ENCODE measurements around the gene ATAD2B.

The ATAD2B gene

DNA sequence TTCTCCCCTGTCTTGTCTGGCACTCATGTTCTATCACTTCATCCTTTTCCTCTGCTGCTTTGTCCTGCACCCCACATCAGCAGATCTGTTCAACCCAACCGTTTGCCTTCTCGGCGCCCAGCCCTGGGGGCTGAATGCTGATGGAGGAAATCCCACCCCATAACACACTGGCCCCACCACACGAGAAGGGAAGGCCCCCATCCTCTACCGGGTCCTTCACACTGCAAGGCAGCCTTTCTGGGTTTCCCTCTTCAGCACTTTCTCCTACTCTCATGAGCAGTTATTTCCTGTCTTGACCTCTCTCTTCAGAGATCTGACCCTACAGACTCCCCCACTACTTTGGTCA is 227.4 kb downstream of the ATAD2B start:
- peaks cover 0 to 5% (median 3%) of the 10 kb centered on the region in 4 experiments for H3K36me3 ChIP-seq (ENCODE audit: control insufficient read depth in 4 of 4, insufficient read depth in 4 of 4, low read length in 3 of 4)
- CTCF ChIA-PET, result no interaction called here
- POLR2A ChIA-PET, result no interaction called here
- peaks cover 0 to 10% (median 0%) of the 10 kb centered on the region in 5 experiments for H3K9me3 ChIP-seq (ENCODE audit: control extremely low read depth in 1 of 5, control insufficient read depth in 4 of 5, insufficient read depth in 2 of 5, low read depth in 1 of 5, low read length in 4 of 5)
- H3K27me3 ChIP-seq (replicated peaks in 2 of 5; ENCODE audit: control insufficient read depth in 4 of 5, insufficient read depth in 5 of 5, low read length in 4 of 5), result no peaks in the 10 kb centered on the region
- H3K4me1 ChIP-seq (ENCODE audit: control extremely low read depth in 1 of 4, control insufficient read depth in 4 of 4, insufficient read depth in 4 of 4, low read length in 3 of 4), result peaks cover 0 to 4% (median 0%) of the 10 kb centered on the region in 4 experiments
- whole genome bisulfite sequencing (ENCODE audit: insufficient coverage), result 96% methylated on average over 5 of the region's 5 CpGs
- no peak overlapping the region for H3K27ac ChIP-seq (ENCODE audit: insufficient read depth in 1 of 2, low read depth in 1 of 2, low read length in 2 of 2, poor library complexity in 1 of 2, severe bottlenecking in 2 of 2)
- no peak for DNase-seq
- H3K4me3 ChIP-seq (ENCODE audit: control insufficient read depth in 1 of 7, extremely low read depth in 1 of 7, insufficient read depth in 4 of 7, low read depth in 2 of 7, low read length in 6 of 7), result no peak overlapping the region

DNA sequence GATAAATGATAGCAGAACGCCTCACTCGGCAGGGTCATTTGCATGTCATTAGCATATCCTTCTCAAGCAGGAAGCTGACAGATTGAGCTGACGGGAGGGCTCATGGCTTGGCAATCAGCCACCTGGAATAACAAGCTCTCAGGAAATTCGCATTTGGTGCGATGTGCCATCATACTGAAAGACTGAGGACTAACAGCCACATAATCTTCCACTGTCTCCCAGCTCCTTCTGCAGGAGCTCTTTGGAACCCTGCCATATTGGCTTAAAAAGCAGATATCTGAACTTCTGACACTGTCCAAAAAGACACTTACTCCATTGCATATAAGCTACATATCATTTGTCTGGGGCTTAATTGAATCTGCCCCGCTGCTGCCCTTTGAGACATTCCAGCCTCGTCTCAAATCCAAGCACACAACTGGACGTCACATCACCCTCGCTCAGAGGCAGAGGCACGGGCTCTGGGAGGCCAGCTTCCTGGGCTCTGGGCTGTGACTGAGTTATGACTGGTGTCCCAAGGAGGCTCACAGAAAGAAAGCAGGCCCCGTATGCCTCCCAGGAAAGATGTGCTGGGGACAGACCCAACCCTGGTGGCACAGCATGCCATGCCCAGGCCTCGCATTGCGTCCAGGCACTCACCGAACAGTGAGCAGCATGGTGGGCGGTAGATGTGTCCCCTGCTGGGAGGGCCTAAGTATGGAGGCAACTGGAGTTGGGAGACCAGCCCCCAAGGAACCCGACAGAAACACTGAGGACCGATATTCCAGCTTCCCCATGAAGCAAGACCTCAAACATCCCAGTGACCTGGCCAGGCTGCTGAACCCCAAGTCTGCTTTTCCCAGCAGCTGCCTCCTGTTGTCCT is 228.0 kb downstream of the ATAD2B start:
- WGBS (ENCODE audit: insufficient coverage), result 92% methylated on average over 16 of the region's 17 CpGs

More for the DNA sequence above, 228.0 kb downstream of the ATAD2B start:
- no peak for DNase-seq
- Histone ChIP-seq H3K27ac (ENCODE audit: insufficient read depth in 1 of 2, low read depth in 1 of 2, low read length in 2 of 2, poor library complexity in 1 of 2, severe bottlenecking in 2 of 2) (no peak overlapping the region), H3K36me3 (ENCODE audit: control insufficient read depth in 4 of 4, insufficient read depth in 4 of 4, low read length in 3 of 4) (peaks cover 0 to 4% (median 2%) of the 10 kb centered on the region in 4 experiments), H3K4me3 (ENCODE audit: control insufficient read depth in 1 of 7, extremely low read depth in 1 of 7, insufficient read depth in 4 of 7, low read depth in 2 of 7, low read length in 6 of 7) (no peak overlapping the region), H3K9me3 (ENCODE audit: control extremely low read depth in 1 of 5, control insufficient read depth in 4 of 5, insufficient read depth in 2 of 5, low read depth in 1 of 5, low read length in 4 of 5) (peaks cover 0 to 10% (median 0%) of the 10 kb centered on the region in 5 experiments), H3K4me1 (ENCODE audit: control extremely low read depth in 1 of 4, control insufficient read depth in 4 of 4, insufficient read depth in 4 of 4, low read length in 3 of 4) (peaks cover 0 to 1% (median 0%) of the 10 kb centered on the region in 4 experiments), H3K27me3 (replicated peaks in 2 of 5; ENCODE audit: control insufficient read depth in 4 of 5, insufficient read depth in 5 of 5, low read length in 4 of 5) (peaks cover 0 to 1% (median 0%) of the 10 kb centered on the region in 5 experiments)
- CTCF ChIA-PET, result no interaction called here
- POLR2A ChIA-PET, result no interaction called here
